ENCODE measurements around the gene CSTB. TPM values are rescaled to one million over a fixed set of nuclear protein-coding genes. Genes with fewer than 3 reads are reported as not detected.

The CSTB gene
- total RNA-seq, 1 experiment from 2014 or later = 49.9 TPM

DNA sequence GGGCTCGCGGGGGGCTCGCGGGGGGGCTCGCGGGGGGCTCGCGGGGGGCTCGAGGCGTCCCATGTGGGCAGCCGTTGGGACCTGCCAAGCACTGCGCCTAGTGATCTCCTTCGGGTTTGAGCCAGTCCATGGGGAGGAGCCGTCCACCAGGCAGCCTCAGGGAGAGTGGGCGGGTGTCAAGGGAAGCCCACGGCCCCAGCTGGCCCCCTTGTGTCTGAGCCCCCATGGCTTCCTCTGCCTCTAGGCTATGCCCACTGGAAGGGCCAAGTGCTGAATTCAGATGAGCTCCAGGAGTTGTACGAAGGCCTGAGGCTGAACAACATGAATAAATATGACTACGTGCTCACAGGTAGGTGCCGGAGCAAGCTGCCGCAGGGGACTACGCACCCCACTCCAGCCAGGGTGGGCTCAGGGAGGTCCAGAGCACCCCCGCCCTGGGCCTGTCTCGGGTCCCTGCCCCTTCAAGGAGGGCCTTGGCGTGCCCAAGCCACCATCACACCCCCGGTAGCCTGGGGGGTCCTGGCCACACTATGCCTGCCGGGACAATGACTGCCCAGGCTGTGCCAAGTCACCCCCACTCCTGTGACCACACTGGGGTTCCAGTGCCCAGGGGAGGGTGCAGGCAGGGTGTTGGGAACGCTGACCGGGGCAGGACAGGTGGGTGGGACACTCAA lies 34.5 kb downstream of the CSTB start:
- TF ChIP-seq, protein P1, sequence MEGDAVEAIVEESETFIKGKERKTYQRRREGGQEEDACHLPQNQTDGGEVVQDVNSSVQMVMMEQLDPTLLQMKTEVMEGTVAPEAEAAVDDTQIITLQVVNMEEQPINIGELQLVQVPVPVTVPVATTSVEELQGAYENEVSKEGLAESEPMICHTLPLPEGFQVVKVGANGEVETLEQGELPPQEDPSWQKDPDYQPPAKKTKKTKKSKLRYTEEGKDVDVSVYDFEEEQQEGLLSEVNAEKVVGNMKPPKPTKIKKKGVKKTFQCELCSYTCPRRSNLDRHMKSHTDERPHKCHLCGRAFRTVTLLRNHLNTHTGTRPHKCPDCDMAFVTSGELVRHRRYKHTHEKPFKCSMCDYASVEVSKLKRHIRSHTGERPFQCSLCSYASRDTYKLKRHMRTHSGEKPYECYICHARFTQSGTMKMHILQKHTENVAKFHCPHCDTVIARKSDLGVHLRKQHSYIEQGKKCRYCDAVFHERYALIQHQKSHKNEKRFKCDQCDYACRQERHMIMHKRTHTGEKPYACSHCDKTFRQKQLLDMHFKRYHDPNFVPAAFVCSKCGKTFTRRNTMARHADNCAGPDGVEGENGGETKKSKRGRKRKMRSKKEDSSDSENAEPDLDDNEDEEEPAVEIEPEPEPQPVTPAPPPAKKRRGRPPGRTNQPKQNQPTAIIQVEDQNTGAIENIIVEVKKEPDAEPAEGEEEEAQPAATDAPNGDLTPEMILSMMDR (IDR thresholded peaks at IDR 0.05; ENCODE audit: insufficient read depth in 1 of 2, low read depth in 1 of 2, low read length in 1 of 2, severe bottlenecking in 1 of 2, unreplicated experiment in 1 of 2) = no peak
- no peaks in the 10 kb centered on the region; the same call in none of the 2 replicates for H3K36me3 ChIP-seq (ENCODE audit: control insufficient read depth, insufficient read depth, low read length)
- ChIA-PET CTCF (no interaction called here), POLR2A (no interaction called here)
- no peaks in the 10 kb centered on the region for H3K9me3 Mint-ChIP-seq (ENCODE audit: unreplicated experiment)
- no peak for DNase-seq
- H3K36me3 Mint-ChIP-seq (ENCODE audit: insufficient read depth, unreplicated experiment) = peaks cover 65% of the 10 kb centered on the region
- no peaks in the 10 kb centered on the region for H3K27me3 ChIP-seq (replicated peaks; ENCODE audit: control insufficient read depth, insufficient read depth, low read length)
- intact Hi-C loops (cut with micrococcal nuclease; ENCODE audit: unreplicated experiment) = no loop called here
- peaks cover 12% of the 10 kb centered on the region for H3K4me1 ChIP-seq
- no TSS peak for BruUV-seq (replicated peaks)
- H3K27me3 Mint-ChIP-seq (ENCODE audit: insufficient read depth, unreplicated experiment) = no peaks in the 10 kb centered on the region
- H3K4me3 ChIP-seq (ENCODE audit: low read depth, low read length) = no peak overlapping the region
- no peaks in the 10 kb centered on the region for H3K9me3 ChIP-seq
- no peak overlapping the region for H3K4me3 Mint-ChIP-seq (ENCODE audit: unreplicated experiment)
- no peaks in the 10 kb centered on the region for H3K4me1 Mint-ChIP-seq (ENCODE audit: low read depth, unreplicated experiment)
- no peak overlapping the region for H3K27ac Mint-ChIP-seq (ENCODE audit: unreplicated experiment)

DNA sequence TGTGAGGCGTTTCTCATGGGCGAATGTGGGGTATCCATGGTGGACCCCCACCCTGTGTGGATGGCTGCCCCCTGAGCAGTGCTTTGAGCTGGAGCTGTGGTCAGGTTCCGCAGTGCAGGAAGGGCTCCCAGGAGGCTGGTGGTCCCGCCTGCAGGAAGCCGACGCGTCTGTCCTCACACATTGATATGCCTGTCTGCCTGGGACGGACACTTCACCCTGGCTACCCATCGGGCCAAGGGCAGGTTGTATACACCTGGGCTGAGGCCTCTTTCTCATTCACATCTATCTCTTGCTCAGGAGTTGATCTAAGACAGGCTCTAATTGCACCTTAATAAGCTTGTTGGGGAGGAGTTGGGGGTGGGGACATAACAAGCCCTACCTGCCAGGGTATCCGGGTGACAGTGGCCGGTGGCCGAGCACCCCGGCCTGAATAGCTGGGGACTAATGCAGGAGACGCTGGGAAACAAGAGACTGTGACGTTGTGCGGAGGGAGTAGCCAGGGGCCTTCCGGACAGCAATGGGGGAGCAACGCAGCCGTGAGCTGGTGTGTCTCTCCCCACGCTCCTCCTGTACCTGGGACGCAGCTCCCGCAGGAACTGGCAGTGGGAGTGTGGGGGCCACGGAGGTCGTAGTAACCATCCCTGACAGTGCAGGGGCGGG lies 35.5 kb downstream of the CSTB start:
- no peaks in the 10 kb centered on the region for H3K4me1 Mint-ChIP-seq (ENCODE audit: low read depth, unreplicated experiment)
- no peak overlapping the region for H3K4me3 ChIP-seq (ENCODE audit: low read depth, low read length)
- no peaks in the 10 kb centered on the region for H3K27me3 Mint-ChIP-seq (ENCODE audit: insufficient read depth, unreplicated experiment)
- H3K27me3 ChIP-seq (replicated peaks; ENCODE audit: control insufficient read depth, insufficient read depth, low read length) = no peaks in the 10 kb centered on the region
- ChIA-PET POLR2A (no interaction called here), CTCF (no interaction called here)
- H3K9me3 ChIP-seq = no peaks in the 10 kb centered on the region
- TF ChIP-seq, protein P1 (IDR thresholded peaks at IDR 0.05; ENCODE audit: insufficient read depth in 1 of 2, low read depth in 1 of 2, low read length in 1 of 2, severe bottlenecking in 1 of 2, unreplicated experiment in 1 of 2) = no peak
- H3K36me3 Mint-ChIP-seq (ENCODE audit: insufficient read depth, unreplicated experiment) = peaks cover 66% of the 10 kb centered on the region
- no peak overlapping the region for H3K4me3 Mint-ChIP-seq (ENCODE audit: unreplicated experiment)
- DNase-seq = peak; percentile 56 to 67
- H3K9me3 Mint-ChIP-seq (ENCODE audit: unreplicated experiment) = no peaks in the 10 kb centered on the region
- H3K36me3 ChIP-seq (ENCODE audit: control insufficient read depth, insufficient read depth, low read length) = no peaks in the 10 kb centered on the region; the same call in none of the 2 replicates
- no TSS peak for BruUV-seq (replicated peaks)
- peak overlapping the region; percentile 63 for H3K27ac Mint-ChIP-seq (ENCODE audit: unreplicated experiment)
- H3K4me1 ChIP-seq = peaks cover 12% of the 10 kb centered on the region
- intact Hi-C loops (cut with micrococcal nuclease; ENCODE audit: unreplicated experiment) = no loop called here

DNA sequence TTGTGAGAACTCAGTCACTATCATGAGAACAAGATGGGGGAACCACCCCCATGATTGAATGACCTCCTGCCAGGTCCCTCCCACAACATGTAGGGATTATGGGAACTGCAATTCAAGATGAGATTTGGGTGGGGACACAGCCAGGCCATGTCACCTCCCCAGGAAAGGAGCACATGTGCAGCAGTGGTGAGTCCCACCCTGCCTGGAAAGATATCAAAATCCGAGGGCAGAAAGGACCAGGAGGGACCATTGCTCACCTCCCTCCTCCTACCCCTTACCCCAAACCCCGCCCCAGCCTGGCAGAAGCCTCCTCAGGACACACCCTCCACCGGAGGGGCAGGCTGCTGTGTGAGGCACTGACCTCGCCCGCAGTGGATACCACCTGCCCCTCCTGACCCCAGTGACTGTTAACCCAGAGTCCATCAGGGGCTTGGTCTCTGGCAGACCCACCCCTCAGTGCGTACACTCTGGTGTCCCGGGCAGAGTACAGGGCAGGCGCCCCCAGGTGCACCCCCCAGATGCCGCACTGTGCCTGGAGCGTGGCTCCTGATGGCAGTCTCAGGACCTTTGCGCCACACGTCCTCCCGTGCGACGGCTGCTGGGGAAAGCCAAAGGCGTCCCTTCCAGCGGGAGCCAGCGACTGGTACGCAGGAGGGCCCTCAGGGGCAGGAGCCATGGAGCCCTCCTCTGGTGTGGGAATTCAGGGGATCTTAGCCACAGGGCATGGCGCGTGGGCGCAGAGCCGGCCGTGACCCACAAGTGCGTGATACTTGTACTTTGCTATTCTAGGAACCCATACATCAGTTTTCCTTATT lies 36.3 kb downstream of the CSTB start:
- CTCF ChIA-PET = no interaction called here
- TF ChIP-seq, protein P1 (IDR thresholded peaks at IDR 0.05; ENCODE audit: insufficient read depth in 1 of 2, low read depth in 1 of 2, low read length in 1 of 2, severe bottlenecking in 1 of 2, unreplicated experiment in 1 of 2) = no peak
- Mint-ChIP-seq H3K27me3 (ENCODE audit: insufficient read depth, unreplicated experiment) (no peaks in the 10 kb centered on the region), H3K9me3 (ENCODE audit: unreplicated experiment) (no peaks in the 10 kb centered on the region), H3K4me1 (ENCODE audit: low read depth, unreplicated experiment) (no peaks in the 10 kb centered on the region), H3K36me3 (ENCODE audit: insufficient read depth, unreplicated experiment) (peaks cover 63% of the 10 kb centered on the region), H3K4me3 (ENCODE audit: unreplicated experiment) (no peak overlapping the region), H3K27ac (ENCODE audit: unreplicated experiment) (peak overlapping the region; percentile 63)
- H3K9me3 ChIP-seq = no peaks in the 10 kb centered on the region
- intact Hi-C loops (cut with micrococcal nuclease; ENCODE audit: unreplicated experiment) = no loop called here
- no peak for DNase-seq
- peaks cover 12% of the 10 kb centered on the region for H3K4me1 ChIP-seq
- no peaks in the 10 kb centered on the region; the same call in none of the 2 replicates for H3K36me3 ChIP-seq (ENCODE audit: control insufficient read depth, insufficient read depth, low read length)
- no peak overlapping the region for H3K4me3 ChIP-seq (ENCODE audit: low read depth, low read length)
- BruUV-seq (replicated peaks) = no TSS peak
- POLR2A ChIA-PET = no interaction called here
- no peaks in the 10 kb centered on the region for H3K27me3 ChIP-seq (replicated peaks; ENCODE audit: control insufficient read depth, insufficient read depth, low read length)
